H1 (cell line): ENCODE measurements around the gene NFIA. TPM values are rescaled to one million over a fixed set of nuclear protein-coding genes. Genes with fewer than 3 reads are reported as not detected.
A peak's percentile ranks its signal among the peaks of the same experiment; 100 is the strongest.

Experiments
- CTCF ChIA-PET: fragments of 300-600 bp; sonication (Branson Sonifier 250); formaldehyde crosslinking; loops from one replicate; lab custom pipeline; 2021; ENCODE audit not compliant: partially characterized antibody; lab: Charles Lee
- POLR2A ChIA-PET: fragments of 300-600 bp; sonication (Branson Sonifier 250); formaldehyde crosslinking; loops from one replicate; lab custom pipeline; 2021; ENCODE audit warnings: inconsistent platforms; ENCODE audit not compliant: partially characterized antibody; lab: Charles Lee
- DNase-seq, 2 experiments: peaks; one replicate each; pipeline versions ENCODE4 v3.0.0 to v3.0.0-alpha.2; 2010 to 2022; ENCODE audit warnings: low spot score in 2 of 2, low read depth in 1 of 2, mixed read lengths in 1 of 2
- FAIRE-seq: peaks from 2 replicates; lab custom pipeline; 2011; peaks lifted over from hg19 to GRCh38; lab: Jason Lieb, UNC
- H2AFZ ChIP-seq: 2 replicates; pipeline ENCODE4 v1.8.1; 2012; ENCODE audit warnings: low read length, inconsistent platforms
- H2AK5ac ChIP-seq: 2 replicates; pipeline ENCODE4 v1.6.1; 2013; ENCODE audit warnings: low read depth, low read length
- H2BK120ac ChIP-seq: replicated peaks from 2 replicates; pipeline ENCODE3; 2013; ENCODE audit warnings: low read depth, low read length, inconsistent platforms
- H2BK12ac ChIP-seq: 2 replicates; pipeline ENCODE4 v1.6.1; 2013; ENCODE audit warnings: low read depth, low read length
- H2BK15ac ChIP-seq: 2 replicates; pipeline ENCODE4 v1.6.1; 2013; ENCODE audit warnings: low read length
- H2BK20ac ChIP-seq: 2 replicates; pipeline ENCODE4 v1.6.1; 2013; ENCODE audit warnings: low read length
- H2BK5ac ChIP-seq: 2 replicates; pipeline ENCODE4 v1.6.1; 2013; ENCODE audit warnings: low read depth, low read length
- H3K14ac ChIP-seq: 2 replicates; pipeline ENCODE4 v1.6.1; 2013; ENCODE audit warnings: inconsistent platforms; ENCODE audit not compliant: insufficient read length
- H3K18ac ChIP-seq: 2 replicates; pipeline ENCODE4 v1.6.1; 2013; ENCODE audit warnings: low read length; ENCODE audit errors: extremely low read depth
- H3K23ac ChIP-seq: 2 replicates; pipeline ENCODE4 v1.6.1; 2013; ENCODE audit warnings: inconsistent platforms; ENCODE audit not compliant: insufficient read length
- H3K23me2 ChIP-seq: 2 replicates; pipeline ENCODE4 v1.6.1; 2013; ENCODE audit warnings: low read depth, low read length
- H3K27ac ChIP-seq: 2 replicates; pipeline ENCODE4 v1.6.1; 2011; ENCODE audit warnings: low read depth, low read length, inconsistent platforms
- H3K27me3 ChIP-seq, 4 experiments: replicated peaks in 1 of 4; 1 replicate in 1 of 4; 2 replicates in 3 of 4; pipeline versions ENCODE4 v1.6.1 to v1.8.1; 2011 to 2013; ENCODE audit warnings: low read length in 3 of 4, mild to moderate bottlenecking in 3 of 4, inconsistent platforms in 2 of 4, mixed read lengths in 2 of 4, moderate library complexity in 1 of 4; ENCODE audit not compliant: control insufficient read depth in 3 of 4, insufficient read depth in 3 of 4; ENCODE audit errors: extremely low read depth in 1 of 4
- H3K36me3 ChIP-seq, 4 experiments: 2 replicates each; pipeline versions ENCODE4 v1.6.1 to v1.8.1; 2011 to 2013; ENCODE audit warnings: mild to moderate bottlenecking in 4 of 4, low read length in 3 of 4, moderate library complexity in 2 of 4, control low read depth in 1 of 4, inconsistent platforms in 1 of 4; ENCODE audit not compliant: insufficient read depth in 4 of 4, control insufficient read depth in 2 of 4
- H3K4ac ChIP-seq: replicated peaks from 2 replicates; pipeline ENCODE3; 2013; ENCODE audit warnings: low read length, low read depth, mixed read lengths, inconsistent platforms; ENCODE audit not compliant: insufficient read length
- H3K4me1 ChIP-seq, 4 experiments: replicated peaks in 1 of 4; 1 replicate in 1 of 4; 2 replicates in 3 of 4; pipeline versions ENCODE4 v1.6.1 to v1.8.1; 2011 to 2013; ENCODE audit warnings: low read length in 3 of 4, inconsistent platforms in 2 of 4, mixed read lengths in 1 of 4; ENCODE audit not compliant: insufficient read depth in 4 of 4, control insufficient read depth in 3 of 4
- H3K4me2 ChIP-seq, 2 experiments: 2 replicates each; pipeline versions ENCODE4 v1.6.1 to v1.8.1; 2011 to 2013; ENCODE audit warnings: low read depth in 2 of 2, low read length in 2 of 2, control low read depth in 1 of 2, inconsistent platforms in 1 of 2, mild to moderate bottlenecking in 1 of 2; ENCODE audit not compliant: insufficient read depth in 1 of 2
- H3K4me3 ChIP-seq, 4 experiments: fragments of 200-600, 300-600 bp in 1 of 4; sonication (generic), shearing (Covaris generic), sonication (Bioruptor Twin) in 1 of 4; 2 replicates each; pipeline versions ENCODE4 v1.5.1 to v1.8.1; 2011 to 2016; ENCODE audit warnings: low read length in 4 of 4, low read depth in 3 of 4, control low read depth in 2 of 4, inconsistent platforms in 2 of 4, mild to moderate bottlenecking in 2 of 4, mixed read lengths in 1 of 4, moderate library complexity in 1 of 4; ENCODE audit not compliant: insufficient read depth in 2 of 4; ENCODE audit errors: extremely low read depth in 1 of 4
- H3K56ac ChIP-seq: replicated peaks from 2 replicates; pipeline ENCODE3; 2013; ENCODE audit warnings: low read depth, mild to moderate bottlenecking, mixed read lengths, low read length, inconsistent platforms; ENCODE audit not compliant: insufficient read length
- H3K79me1 ChIP-seq: 2 replicates; pipeline ENCODE4 v1.6.1; 2013; ENCODE audit warnings: low read depth, low read length, control low read depth
- H3K79me2 ChIP-seq, 2 experiments: 2 replicates each; pipeline versions ENCODE4 v1.6.1 to v1.8.1; 2012 to 2013; ENCODE audit warnings: low read length in 2 of 2, mild to moderate bottlenecking in 2 of 2, inconsistent platforms in 1 of 2; ENCODE audit not compliant: insufficient read depth in 2 of 2, control insufficient read depth in 1 of 2
- H3K9ac ChIP-seq, 4 experiments: replicated peaks in 1 of 4; 1 replicate in 1 of 4; 2 replicates in 3 of 4; pipeline versions ENCODE4 v1.6.1 to v1.8.1; 2011 to 2013; ENCODE audit warnings: low read depth in 3 of 4, low read length in 3 of 4, control low read depth in 2 of 4, mild to moderate bottlenecking in 2 of 4, moderate library complexity in 2 of 4, inconsistent platforms in 1 of 4; ENCODE audit errors: extremely low read depth in 1 of 4
- H3K9me3 ChIP-seq, 2 experiments: 2 replicates each; pipeline versions ENCODE4 v1.6.1 to v1.8.1; 2012 to 2013; ENCODE audit warnings: mild to moderate bottlenecking in 2 of 2, moderate library complexity in 2 of 2, control low read depth in 1 of 2, inconsistent platforms in 1 of 2, low read depth in 1 of 2, low read length in 1 of 2, mixed read lengths in 1 of 2; ENCODE audit not compliant: insufficient read depth in 2 of 2
- H4K20me1 ChIP-seq, 2 experiments: replicated peaks in 1 of 2; 2 replicates each; pipeline versions ENCODE3 to v1.8.1; 2011 to 2013; ENCODE audit warnings: inconsistent platforms in 2 of 2, low read length in 2 of 2, mild to moderate bottlenecking in 1 of 2; ENCODE audit not compliant: insufficient read depth in 2 of 2, control insufficient read depth in 1 of 2
- H4K5ac ChIP-seq: 2 replicates; pipeline ENCODE4 v1.6.1; 2013; ENCODE audit warnings: low read length, low read depth, mixed read lengths, inconsistent platforms; ENCODE audit not compliant: insufficient read length
- H4K8ac ChIP-seq: 2 replicates; pipeline ENCODE4 v1.8.0; 2013; ENCODE audit warnings: mild to moderate bottlenecking, moderate library complexity, low read length, inconsistent platforms; ENCODE audit not compliant: insufficient read depth; ENCODE audit errors: extremely low read depth
- H4K91ac ChIP-seq: replicated peaks from 2 replicates; pipeline ENCODE3; 2013; ENCODE audit warnings: low read length, mixed read lengths, inconsistent platforms; ENCODE audit not compliant: insufficient read length
- CBX8 ChIP-seq: fragments of 300-800, 300-1000 bp; sonication (generic); IDR thresholded peaks from 2 replicates; pipeline ENCODE4 v1.7.1; 2016; ENCODE audit warnings: low read depth, low read length, borderline replicate concordance
- HDAC6 ChIP-seq: IDR thresholded peaks from one replicate; pipeline ENCODE4 v1.7.1; 2012; ENCODE audit warnings: low read depth, mild to moderate bottlenecking, inconsistent platforms, low read length, moderate library complexity
- JUND ChIP-seq: IDR thresholded peaks from 2 replicates; pipeline ENCODE4 v1.6.1; 2011; ENCODE audit warnings: mild to moderate bottlenecking, improper control_type of control experiment, low read length
- POU5F1 ChIP-seq: IDR thresholded peaks from 2 replicates; pipeline ENCODE4 v1.6.1; 2011; ENCODE audit warnings: low read depth, mild to moderate bottlenecking, low read length, moderate library complexity
- RBBP5 ChIP-seq: IDR thresholded peaks from 2 replicates; pipeline ENCODE4 v1.7.1; 2012; ENCODE audit warnings: low read depth, mild to moderate bottlenecking, inconsistent platforms, low read length, moderate library complexity, borderline replicate concordance
- TAF1 ChIP-seq: IDR thresholded peaks from 2 replicates; pipeline ENCODE4 v1.6.1; 2011; ENCODE audit warnings: mild to moderate bottlenecking, low read depth, low read length
- TAF7 ChIP-seq: optimal IDR thresholded peaks from 2 replicates; pipeline ENCODE3; 2011; ENCODE audit warnings: low read depth, mild to moderate bottlenecking, inconsistent platforms, low read length, moderate library complexity, borderline replicate concordance
- TCF12 ChIP-seq: IDR thresholded peaks from 2 replicates; pipeline ENCODE4 v1.6.1; 2011; ENCODE audit warnings: low read depth, mild to moderate bottlenecking, low read length
- TEAD4 ChIP-seq: IDR thresholded peaks from 2 replicates; pipeline ENCODE4 v1.6.1; 2012; ENCODE audit warnings: low read depth, low read length, inconsistent platforms, mixed read lengths
- WGBS, 2 experiments: shearing (Covaris generic) in 1 of 2; methylation state at CpG; one replicate each; pipeline versions ENCODE4 v1.1.6 to v1.1.7; 2013 to 2015; ENCODE audit warnings: low lambda C conversion rate in 2 of 2, mixed read lengths in 2 of 2, inconsistent platforms in 1 of 2, low coverage in 1 of 2, missing lambda C conversion rate in 1 of 2; ENCODE audit not compliant: insufficient replicate concordance in 2 of 2, insufficient coverage in 1 of 2, insufficient read length in 1 of 2; ENCODE audit errors: extremely low coverage in 1 of 2, missing lambda C conversion rate in 1 of 2; 5-methylcytosine and 5-hydroxymethylcytosine counted together
- polyA plus RNA-seq, 7 experiments: library from polyadenylated mRNA; depleted of rRNA in 3 of 7; stranded (reverse) in 5 of 7; unstranded in 2 of 7; fragments of >200 nt in 5 of 7; fragments of 200-250 nt in 2 of 7; gene quantifications; 1 replicate in 5 of 7; 2 replicates in 1 of 7; 4 replicates in 1 of 7; pipeline versions ENCODE4 v1.2.1 to v1.2.3, GENCODE V29; 2011 to 2013; ENCODE audit warnings: missing spikeins in 2 of 7, mixed read lengths in 2 of 7
- total RNA-seq: library from RNA; stranded (reverse); fragmentation: NEBNext Ultra II Directional; extraction: Animal tissue kit (Norgen Biotek cat#: 25700); gene quantifications from 2 replicates; pipeline ENCODE4 v1.2.1, GENCODE V29; 2021
- TF ChIP-seq, protein P1 (sequence below): IDR thresholded peaks from 2 replicates; pipeline ENCODE4 v1.6.1; 2012; ENCODE audit warnings: low read length, inconsistent platforms

NFIA gene
- total and polyA plus RNA-seq, 2 of the 8 experiments (the other 6 are each of a cell fraction or from before 2014, with no cell fraction given), result 1.8 to 2.3 TPM

DNA sequence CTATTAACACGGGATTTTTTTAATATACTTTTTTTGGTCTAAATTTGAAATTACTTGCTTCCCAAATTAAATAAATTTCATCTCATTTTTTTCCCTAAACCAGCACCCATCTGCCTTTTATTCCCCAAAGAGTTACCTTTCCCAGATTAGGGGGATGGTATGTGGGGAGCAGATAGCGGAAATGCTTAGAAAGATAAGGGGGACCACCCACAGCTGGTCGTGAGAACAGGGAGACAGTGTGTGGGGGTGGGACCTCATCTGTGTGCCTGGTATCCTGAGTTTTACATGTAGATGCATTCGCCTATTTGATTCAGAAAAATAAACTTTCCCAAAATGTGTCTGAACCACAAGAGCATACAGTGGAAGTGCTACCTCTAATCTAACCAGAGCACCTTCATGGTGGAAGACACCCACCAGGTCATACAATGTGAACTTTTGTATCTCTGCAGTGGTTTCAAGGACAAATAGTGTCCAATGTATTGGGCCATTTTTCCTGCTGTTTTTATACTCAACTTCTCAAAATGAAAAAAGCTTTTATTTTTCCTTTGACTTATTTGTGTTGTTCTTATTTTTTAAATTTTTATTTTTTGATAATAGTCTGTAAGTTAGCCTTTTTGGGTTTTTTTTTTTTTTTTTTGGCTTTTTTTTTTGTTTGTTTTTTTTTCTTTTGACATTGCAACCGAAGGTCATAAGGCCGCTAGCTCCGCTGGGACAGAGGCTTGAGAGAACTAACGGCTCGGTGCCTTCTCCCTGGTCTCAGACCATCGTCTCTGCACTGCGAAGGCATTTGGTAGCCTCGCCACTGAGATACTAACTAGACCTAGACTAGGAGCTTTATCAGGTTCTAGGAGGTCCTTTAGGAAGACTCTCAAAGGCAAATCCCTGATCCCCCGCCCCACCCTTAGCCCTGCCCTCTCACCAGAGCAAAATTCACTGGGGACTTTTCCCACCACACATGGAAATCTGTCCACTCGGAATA, 379.3 kb downstream of the NFIA start:
- no peak overlapping the region for H2BK5ac ChIP-seq
- H3K56ac ChIP-seq, result no peak overlapping the region
- H4K5ac ChIP-seq, result no peak overlapping the region
- no peak overlapping the region for H2BK20ac ChIP-seq
- H3K4me3 ChIP-seq, result peak overlapping the region in 1 of 4 experiments; percentile 29; a peak in 1 of 8 replicates
- no peaks in the 10 kb centered on the region for H3K9me3 ChIP-seq
- FAIRE-seq, result no peak
- no peak overlapping the region for H2BK120ac ChIP-seq
- no peak overlapping the region for H2BK15ac ChIP-seq
- WGBS, 2 experiments, result 46% methylated on average over 11 of the region's 14 CpGs; no CpG with 5 or more reads in 1 of the 2 experiments
- H3K4me2 ChIP-seq, result peak overlapping the region; percentile 28 to 41; a peak in 3 of 4 replicates
- H3K9ac ChIP-seq, result peak overlapping the region in 1 of 4 experiments; percentile 13; a peak in 1 of 7 replicates
- no peaks in the 10 kb centered on the region for H4K20me1 ChIP-seq
- no peak overlapping the region for H2BK12ac ChIP-seq
- CTCF ChIA-PET, result interaction anchor here (1.0 to 1.3 kb wide), 2 partner anchors 180 to 413 kb away, joined by 3 to 4 read pairs; no protein-coding TSS in a partner anchor
- H3K27ac ChIP-seq, result no peak overlapping the region
- H3K4me1 ChIP-seq, result peaks cover 10 to 24% (median 12%) of the 10 kb centered on the region in 4 experiments; a peak in 6 of 7 replicates
- no peaks in the 10 kb centered on the region for H3K36me3 ChIP-seq
- H4K8ac ChIP-seq, result no peak overlapping the region; the same call in 1 of the 2 replicates
- H3K79me1 ChIP-seq, result no peaks in the 10 kb centered on the region
- no peak overlapping the region for H2AK5ac ChIP-seq
- H3K23me2 ChIP-seq, result no peaks in the 10 kb centered on the region
- no peak overlapping the region for H3K23ac ChIP-seq
- H4K91ac ChIP-seq, result no peak overlapping the region
- H3K79me2 ChIP-seq, result no peaks in the 10 kb centered on the region
- H2AFZ ChIP-seq, result no peak overlapping the region
- H3K4ac ChIP-seq, result no peak overlapping the region
- no peak for DNase-seq
- no peak overlapping the region for H3K18ac ChIP-seq
- POLR2A ChIA-PET, result no interaction called here
- H3K14ac ChIP-seq, result no peak overlapping the region
- H3K27me3 ChIP-seq, result peaks cover 0 to 6% (median 1%) of the 10 kb centered on the region in 4 experiments; a peak in 1 of 7 replicates
- TF ChIP-seq TAF1 (no peak), TEAD4 (no peak), POU5F1 (no peak), HDAC6 (no peak), TCF12 (no peak), RBBP5 (no peak), CBX8 (no peak), JUND (no peak), TAF7 (no peak)
- TF ChIP-seq, protein P1, sequence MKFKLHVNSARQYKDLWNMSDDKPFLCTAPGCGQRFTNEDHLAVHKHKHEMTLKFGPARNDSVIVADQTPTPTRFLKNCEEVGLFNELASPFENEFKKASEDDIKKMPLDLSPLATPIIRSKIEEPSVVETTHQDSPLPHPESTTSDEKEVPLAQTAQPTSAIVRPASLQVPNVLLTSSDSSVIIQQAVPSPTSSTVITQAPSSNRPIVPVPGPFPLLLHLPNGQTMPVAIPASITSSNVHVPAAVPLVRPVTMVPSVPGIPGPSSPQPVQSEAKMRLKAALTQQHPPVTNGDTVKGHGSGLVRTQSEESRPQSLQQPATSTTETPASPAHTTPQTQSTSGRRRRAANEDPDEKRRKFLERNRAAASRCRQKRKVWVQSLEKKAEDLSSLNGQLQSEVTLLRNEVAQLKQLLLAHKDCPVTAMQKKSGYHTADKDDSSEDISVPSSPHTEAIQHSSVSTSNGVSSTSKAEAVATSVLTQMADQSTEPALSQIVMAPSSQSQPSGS, result no peak
